Glutamatergic neuron (in vitro differentiated cells): ENCODE data around the gene DAND5. TPM values are rescaled to one million over a fixed set of nuclear protein-coding genes. Genes with fewer than 3 reads are reported as not detected.

Experiments
- DNase-seq: peaks from one replicate; pipeline ENCODE4 v3.0.0; 2022
- H3K27ac Mint-ChIP-seq: one replicate; pipeline ENCODE4 v1.8.0; 2020; ENCODE audit warnings: mild to moderate bottlenecking, mixed read lengths, inconsistent platforms; ENCODE audit not compliant: unreplicated experiment
- H3K27me3 Mint-ChIP-seq: one replicate; pipeline ENCODE4 v1.8.0; 2020; ENCODE audit warnings: mild to moderate bottlenecking, moderate library complexity, mixed read lengths, inconsistent platforms; ENCODE audit not compliant: unreplicated experiment
- H3K36me3 Mint-ChIP-seq: one replicate; pipeline ENCODE4 v1.8.0; 2020; ENCODE audit warnings: mild to moderate bottlenecking, mixed read lengths, inconsistent platforms; ENCODE audit not compliant: unreplicated experiment
- H3K4me1 Mint-ChIP-seq: one replicate; pipeline ENCODE4 v1.8.0; 2020; ENCODE audit warnings: mild to moderate bottlenecking, low read depth, mixed read lengths, inconsistent platforms; ENCODE audit not compliant: unreplicated experiment
- H3K4me3 Mint-ChIP-seq: one replicate; pipeline ENCODE4 v1.8.0; 2020; ENCODE audit warnings: mild to moderate bottlenecking, mixed read lengths, inconsistent platforms; ENCODE audit not compliant: unreplicated experiment
- H3K9me3 Mint-ChIP-seq: one replicate; pipeline ENCODE4 v1.8.0; 2020; ENCODE audit warnings: mild to moderate bottlenecking, moderate library complexity, mixed read lengths, inconsistent platforms; ENCODE audit not compliant: unreplicated experiment
- CTCF ChIP-seq: fragments of 200-600 bp; sonication (generic); IDR thresholded peaks from one replicate; pipeline ENCODE4 v1.5.0; 2021; ENCODE audit not compliant: partially characterized antibody, unreplicated experiment
- total RNA-seq: library from RNA; stranded (reverse); fragmentation: NEBNext Ultra II Directional; extraction: Animal tissue kit (Norgen Biotek cat#: 25700); gene quantifications from one replicate; pipeline ENCODE4 v1.2.1, GENCODE V29; 2021; ENCODE audit not compliant: unreplicated experiment

Gene DAND5
- total RNA-seq, 1 donor from 2014 or later: 0.44 TPM

GRCh38 chr19:13012390-13012689 lies 43.0 kb downstream of the DAND5 start:
- Mint-ChIP-seq H3K9me3 (peaks cover 5% of the 10 kb centered on the region), H3K4me1 (peaks cover 8% of the 10 kb centered on the region)

GRCh38 chr19:13012690-13013608 lies 43.6 kb downstream of the DAND5 start:
- Mint-ChIP-seq H3K4me3 (peak overlapping the region; percentile 72), H3K9me3 (peaks cover 5% of the 10 kb centered on the region), H3K36me3 (no peaks in the 10 kb centered on the region), H3K4me1 (peaks cover 11% of the 10 kb centered on the region), H3K27me3 (peaks cover 48% of the 10 kb centered on the region), H3K27ac (no peak overlapping the region)
- no peak for DNase-seq
- no peak for TF ChIP-seq CTCF

More at GRCh38 chr19:13012390-13012689, 43.0 kb downstream of the DAND5 start:
- no peak overlapping the region for H3K4me3 Mint-ChIP-seq
- H3K36me3 Mint-ChIP-seq: no peaks in the 10 kb centered on the region
- no peak for TF ChIP-seq CTCF
- H3K27me3 Mint-ChIP-seq: peaks cover 42% of the 10 kb centered on the region
- no peak for DNase-seq
- H3K27ac Mint-ChIP-seq: no peak overlapping the region

- H3K4me3 Mint-ChIP-seq: peak overlapping the region; percentile 30
- DNase-seq: no peak
- H3K9me3 Mint-ChIP-seq: peaks cover 5% of the 10 kb centered on the region
- H3K27ac Mint-ChIP-seq: no peak overlapping the region
- H3K4me1 Mint-ChIP-seq: peaks cover 13% of the 10 kb centered on the region
- peaks cover 46% of the 10 kb centered on the region for H3K27me3 Mint-ChIP-seq
- no peaks in the 10 kb centered on the region for H3K36me3 Mint-ChIP-seq
- no peak for TF ChIP-seq CTCF
Observed at GRCh38 chr19:13013649-13014048, 44.3 kb downstream of the DAND5 start.

GRCh38 chr19:13014101-13014920 lies 44.9 kb downstream of the DAND5 start:
- Mint-ChIP-seq H3K4me3 (peak overlapping the region; percentile 30), H3K4me1 (peaks cover 11% of the 10 kb centered on the region), H3K36me3 (no peaks in the 10 kb centered on the region), H3K9me3 (peaks cover 5% of the 10 kb centered on the region), H3K27ac (no peak overlapping the region), H3K27me3 (peaks cover 42% of the 10 kb centered on the region)
- DNase-seq: no peak
- TF ChIP-seq CTCF: no peak
